K562 (cell line): ENCODE measurements around the gene AMZ2. TPM values are rescaled to one million over a fixed set of nuclear protein-coding genes. Genes with fewer than 3 reads are reported as not detected.

Experiments used
- CC2D1A ChIP-seq: fragments of 450-650 bp; IDR thresholded peaks from 2 replicates; pipeline ENCODE4 v1.6.1; 2017; ENCODE audit warnings: mild to moderate bottlenecking
- ETV5 ChIP-seq: sonication (generic); formaldehyde crosslinking; IDR thresholded peaks from 2 replicates; pipeline ENCODE4 v1.4.0; 2020; ENCODE audit warnings: low read depth, mild to moderate bottlenecking, missing genetic modification reagents
- MCM7 ChIP-seq, 2 experiments: fragments of 450-650 bp; IDR thresholded peaks; 2 replicates each; pipeline ENCODE4 v1.6.1; 2016 to 2018
- NFRKB ChIP-seq: fragments of 450-650 bp; IDR thresholded peaks from 2 replicates; pipeline ENCODE4 v1.6.1; 2016; ENCODE audit warnings: low read depth
- POLR2A ChIP-seq: fragments of 450-650 bp; conservative IDR thresholded peaks from 2 replicates; pipeline ENCODE4 v1.6.1; 2016
- POLR2H ChIP-seq: IDR thresholded peaks from 2 replicates; pipeline ENCODE4 v1.6.1; 2016; ENCODE audit warnings: missing genetic modification characterization, low read depth, mild to moderate bottlenecking, control low read depth, missing compliant biosample characterization, moderate library complexity
- POLR3A ChIP-seq: IDR thresholded peaks from 2 replicates; pipeline ENCODE4 v1.6.1; 2011; ENCODE audit warnings: borderline replicate concordance, mild to moderate bottlenecking, moderate library complexity; ENCODE audit not compliant: insufficient read length, insufficient read depth; ENCODE audit errors: extremely low read depth
- RBBP5 ChIP-seq: fragments of 200-600 bp; sonication (generic); IDR thresholded peaks from 2 replicates; pipeline ENCODE4 v1.6.1; 2012; ENCODE audit warnings: borderline replicate concordance, mild to moderate bottlenecking, low read length, control low read depth, inconsistent platforms; ENCODE audit not compliant: insufficient read depth, poor library complexity, severe bottlenecking
- SIRT6 ChIP-seq: IDR thresholded peaks from one replicate; pipeline ENCODE4 v1.6.1; 2012; ENCODE audit warnings: low read depth, mild to moderate bottlenecking, control low read depth, inconsistent platforms, low read length, moderate library complexity
- SOX6 ChIP-seq: fragments of 450-650 bp; IDR thresholded peaks from 2 replicates; pipeline ENCODE4 v1.6.1; 2014; ENCODE audit warnings: mild to moderate bottlenecking
- STAT6 ChIP-seq: sonication (generic); formaldehyde crosslinking; IDR thresholded peaks from 2 replicates; pipeline ENCODE4 v1.8.1; 2023; ENCODE audit warnings: mild to moderate bottlenecking, missing genetic modification reagents
- TRIM24 ChIP-seq, 2 experiments: fragments of 450-650 bp; IDR thresholded peaks; 2 replicates each; pipeline ENCODE4 v1.6.1; 2016
- ZBTB40 ChIP-seq, 2 experiments: fragments of 450-650 bp in 1 of 2; sonication (generic) in 1 of 2; formaldehyde crosslinking in 1 of 2; IDR thresholded peaks; 2 replicates each; pipeline versions ENCODE4 v1.7.1 to v1.9.0; 2016 to 2022; ENCODE audit warnings: inconsistent platforms in 1 of 2, mild to moderate bottlenecking in 1 of 2, missing genetic modification reagents in 1 of 2
- ZKSCAN1 ChIP-seq: fragments of 150-350 bp; IDR thresholded peaks from 2 replicates; pipeline ENCODE4 v1.6.1; 2016; ENCODE audit warnings: low read depth, low read length
- ZNF24 ChIP-seq: fragments of 450-650 bp; IDR thresholded peaks from 2 replicates; pipeline ENCODE4 v1.6.1; 2016
- ZNF436 ChIP-seq: fragments of 250-450, 450-650 bp; sonication (Bioruptor Pico); formaldehyde crosslinking; IDR thresholded peaks from 2 replicates; pipeline ENCODE4 v1.7.0; 2020; ENCODE audit warnings: mild to moderate bottlenecking
- ZNF444 ChIP-seq: fragments of 250-450 bp; sonication (Bioruptor Pico); IDR thresholded peaks from 2 replicates; pipeline ENCODE4 v1.4.0; 2020; ENCODE audit warnings: mild to moderate bottlenecking, moderate library complexity
- ZSCAN32 ChIP-seq: fragments of 450-650 bp; formaldehyde crosslinking; IDR thresholded peaks from 2 replicates; pipeline ENCODE4 v1.4.0; 2020; ENCODE audit warnings: mild to moderate bottlenecking, moderate library complexity
- polyA plus RNA-seq, 8 experiments: library from polyadenylated mRNA; depleted of rRNA in 4 of 8; stranded (reverse) in 5 of 8; unstranded in 3 of 8; fragments of >200 nt; fragmentation: Nextera tagmentation in 2 of 8; fragmentation: Illumina TruSeq in 1 of 8; extraction: Ambion mirVana in 2 of 8; extraction: Trizol in 1 of 8; gene quantifications; 2 replicates each; pipeline versions ENCODE4 v1.2.1 to v1.2.3, GENCODE V29; 2011 to 2014; ENCODE audit warnings: inconsistent platforms in 1 of 8, missing spikeins in 1 of 8
- total RNA-seq, 7 experiments: library from RNA; depleted of rRNA in 6 of 7; stranded (reverse); fragments of >200 nt in 6 of 7; fragmentation: Illumina TruSeq in 2 of 7; extraction: Trizol in 2 of 7; gene quantifications; 2 replicates each; pipeline versions ENCODE4 v1.2.1 to v1.2.3, GENCODE V29; 2011 to 2021; ENCODE audit warnings: low replicate concordance in 1 of 7

The AMZ2 gene
- total and polyA plus RNA-seq, 9 of the 15 experiments (the other 6 are each of a cell fraction or from before 2014, with no cell fraction given), result 22.6 to 92.2 (median 52.6) TPM

GRCh38 chr17:68255731-68256538 is 8.1 kb downstream of the AMZ2 start (continued):
- TF ChIP-seq ZBTB40 (IDR thresholded peaks at IDR 0.05), result no peak
- TF ChIP-seq ZBTB40 (CRISPR knock-in tag; IDR thresholded peaks at IDR 0.05), result no peak
- peak; percentile 60; the same call in 1 of the 2 replicates for TF ChIP-seq ZNF24
- no peak for TF ChIP-seq ZSCAN32 (CRISPR knock-in tag)
- no peak for TF ChIP-seq POLR3A
- no peak for TF ChIP-seq POLR2A
- TF ChIP-seq ZNF444, result no peak
- no peak for TF ChIP-seq ETV5 (CRISPR knock-in tag)
- TF ChIP-seq ZKSCAN1, result no peak
- TF ChIP-seq TRIM24 (IDR thresholded peaks at IDR 0.05), result 0 out of 4 replicates have a peak, but pooled peaks of 1 of the 2 experiments have one; percentile 18
- peak; percentile 53 for TF ChIP-seq SOX6
- no peak for TF ChIP-seq STAT6
- TF ChIP-seq RBBP5, result no peak
- no peak for TF ChIP-seq CC2D1A
- TF ChIP-seq SIRT6, result no peak
- TF ChIP-seq POLR2H (tag), result no peak
- TF ChIP-seq MCM7 (IDR thresholded peaks at IDR 0.05), result no peak
- no peak for TF ChIP-seq NFRKB
- TF ChIP-seq ZNF436 (CRISPR knock-in tag), result no peak
